Astrocyte (in vitro differentiated cells and primary cell): Measurements from ENCODE around the gene UNC79.

Experiments
- EZH2 ChIP-seq: IDR thresholded peaks from 2 replicates; pipeline ENCODE4 v1.6.1; 2012; ENCODE audit warnings: mild to moderate bottlenecking, low read length, inconsistent platforms; ENCODE audit not compliant: insufficient read depth
- TF ChIP-seq, protein P1 (sequence below): IDR thresholded peaks from 2 replicates; pipeline ENCODE4 v1.5.1; 2011; ENCODE audit warnings: low read depth, mild to moderate bottlenecking, inconsistent platforms, low read length, moderate library complexity; ENCODE audit not compliant: insufficient read depth

DNA sequence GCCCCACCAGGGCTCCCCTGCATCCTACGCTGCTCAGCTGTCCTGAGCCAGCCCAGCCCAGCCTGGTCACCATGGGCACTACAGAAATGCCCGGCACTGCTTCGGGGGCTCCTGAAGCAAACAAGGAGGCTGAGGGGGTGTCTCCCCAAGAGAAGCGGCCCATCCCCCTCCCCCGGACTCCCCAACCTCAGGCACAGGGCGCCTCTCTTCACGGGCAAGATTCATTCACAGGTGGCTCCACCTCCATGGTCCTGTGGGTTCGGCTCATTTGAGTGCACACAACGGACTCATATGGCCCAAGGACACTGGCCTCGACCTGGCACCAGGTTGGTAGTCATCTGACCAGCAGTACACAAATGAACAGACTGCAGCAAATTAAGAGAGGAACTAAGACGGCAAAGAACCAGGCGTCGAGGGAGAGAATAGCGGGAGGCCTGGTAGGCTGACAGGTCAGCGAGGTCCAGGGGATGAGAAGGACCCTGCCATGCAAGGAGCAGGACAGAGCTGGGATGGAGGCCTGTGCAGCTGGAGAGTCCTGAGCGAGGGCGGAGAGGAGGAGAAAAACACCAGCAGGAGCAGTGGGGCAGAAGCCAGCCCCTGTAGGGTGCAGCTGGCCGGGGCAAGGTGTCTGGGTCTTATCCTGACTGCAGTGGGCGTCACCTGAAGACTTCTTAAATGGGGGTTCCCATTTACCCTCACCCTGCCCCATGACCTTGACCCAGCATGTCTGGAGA, 297.3 kb downstream of the UNC79 start:
- TF ChIP-seq, protein P1, sequence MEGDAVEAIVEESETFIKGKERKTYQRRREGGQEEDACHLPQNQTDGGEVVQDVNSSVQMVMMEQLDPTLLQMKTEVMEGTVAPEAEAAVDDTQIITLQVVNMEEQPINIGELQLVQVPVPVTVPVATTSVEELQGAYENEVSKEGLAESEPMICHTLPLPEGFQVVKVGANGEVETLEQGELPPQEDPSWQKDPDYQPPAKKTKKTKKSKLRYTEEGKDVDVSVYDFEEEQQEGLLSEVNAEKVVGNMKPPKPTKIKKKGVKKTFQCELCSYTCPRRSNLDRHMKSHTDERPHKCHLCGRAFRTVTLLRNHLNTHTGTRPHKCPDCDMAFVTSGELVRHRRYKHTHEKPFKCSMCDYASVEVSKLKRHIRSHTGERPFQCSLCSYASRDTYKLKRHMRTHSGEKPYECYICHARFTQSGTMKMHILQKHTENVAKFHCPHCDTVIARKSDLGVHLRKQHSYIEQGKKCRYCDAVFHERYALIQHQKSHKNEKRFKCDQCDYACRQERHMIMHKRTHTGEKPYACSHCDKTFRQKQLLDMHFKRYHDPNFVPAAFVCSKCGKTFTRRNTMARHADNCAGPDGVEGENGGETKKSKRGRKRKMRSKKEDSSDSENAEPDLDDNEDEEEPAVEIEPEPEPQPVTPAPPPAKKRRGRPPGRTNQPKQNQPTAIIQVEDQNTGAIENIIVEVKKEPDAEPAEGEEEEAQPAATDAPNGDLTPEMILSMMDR, result no peak
- TF ChIP-seq EZH2, result no peak
